Adrenal gland (tissue), 5 donors: Measurements from ENCODE around the gene TTC23L.

ENCODE experiments used
- POLR2A ChIP-seq, 2 donors: fragments of 450-650 bp; IDR thresholded peaks; one replicate each; pipeline ENCODE4 v1.6.1; 2017; ENCODE audit warnings: antibody characterized with exemption in 2 of 2, mild to moderate bottlenecking in 2 of 2, moderate library complexity in 1 of 2
- TF ChIP-seq, protein P1 (sequence below), 6 experiments: fragments of 450-650 bp in 4 of 6; fragments of 200-600 bp in 2 of 6; sonication (generic) in 1 of 6; IDR thresholded peaks; 1 replicate in 5 of 6; 2 replicates in 1 of 6; pipeline versions ENCODE4 v1.5.1 to v1.8.0; 2016 to 2021; ENCODE audit warnings: antibody characterized with exemption in 6 of 6, mild to moderate bottlenecking in 2 of 6, moderate library complexity in 1 of 6
- donor health status: DM: no; HTN: no; CAD: no.

DNA sequence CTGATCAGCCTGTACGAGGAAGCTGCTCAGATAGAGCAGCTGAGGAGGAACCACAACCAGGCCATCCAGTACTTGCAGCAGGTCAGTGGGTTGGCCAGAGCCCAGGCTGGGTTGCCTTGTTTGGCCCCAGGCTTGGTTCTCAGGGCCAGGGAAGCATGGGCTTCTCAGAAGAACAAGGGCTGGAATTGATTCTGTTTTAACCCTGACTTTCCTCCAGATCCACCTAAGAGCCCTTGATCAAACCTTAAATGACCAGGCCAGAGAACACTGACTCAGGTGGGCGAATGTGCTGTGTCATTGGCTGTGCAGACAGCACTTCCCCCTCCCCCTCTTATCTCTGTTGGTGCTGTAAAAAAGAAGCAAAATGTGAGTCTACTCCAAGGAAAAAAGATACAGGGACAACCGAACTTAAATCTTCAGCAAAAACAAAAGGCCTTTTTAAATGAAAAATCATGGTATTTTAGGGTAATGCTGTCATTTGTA is 28.1 kb downstream of the TTC23L start:
- TF ChIP-seq, protein P1, sequence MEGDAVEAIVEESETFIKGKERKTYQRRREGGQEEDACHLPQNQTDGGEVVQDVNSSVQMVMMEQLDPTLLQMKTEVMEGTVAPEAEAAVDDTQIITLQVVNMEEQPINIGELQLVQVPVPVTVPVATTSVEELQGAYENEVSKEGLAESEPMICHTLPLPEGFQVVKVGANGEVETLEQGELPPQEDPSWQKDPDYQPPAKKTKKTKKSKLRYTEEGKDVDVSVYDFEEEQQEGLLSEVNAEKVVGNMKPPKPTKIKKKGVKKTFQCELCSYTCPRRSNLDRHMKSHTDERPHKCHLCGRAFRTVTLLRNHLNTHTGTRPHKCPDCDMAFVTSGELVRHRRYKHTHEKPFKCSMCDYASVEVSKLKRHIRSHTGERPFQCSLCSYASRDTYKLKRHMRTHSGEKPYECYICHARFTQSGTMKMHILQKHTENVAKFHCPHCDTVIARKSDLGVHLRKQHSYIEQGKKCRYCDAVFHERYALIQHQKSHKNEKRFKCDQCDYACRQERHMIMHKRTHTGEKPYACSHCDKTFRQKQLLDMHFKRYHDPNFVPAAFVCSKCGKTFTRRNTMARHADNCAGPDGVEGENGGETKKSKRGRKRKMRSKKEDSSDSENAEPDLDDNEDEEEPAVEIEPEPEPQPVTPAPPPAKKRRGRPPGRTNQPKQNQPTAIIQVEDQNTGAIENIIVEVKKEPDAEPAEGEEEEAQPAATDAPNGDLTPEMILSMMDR (IDR thresholded peaks at IDR 0.05) = no peak
- TF ChIP-seq POLR2A (IDR thresholded peaks at IDR 0.05) = no peak
